Calu3 (cell line): ENCODE data around the gene CNTN5. TPM values are rescaled to one million over a fixed set of nuclear protein-coding genes. Genes with fewer than 3 reads are reported as not detected.

ENCODE experiments used
- BruUV-seq: library from RNA; stranded (reverse); fragments of 400-500 nt; replicated peaks from 2 replicates; lab custom pipeline; 2021; lab: Mats Ljungman, UMichigan
- CTCF ChIA-PET: fragments of 300-600 bp; sonication (Branson Sonifier 250); formaldehyde crosslinking; loops from one replicate; lab custom pipeline; 2022; ENCODE audit warnings: antibody characterized with exemption; lab: Charles Lee
- DNase-seq: peaks from one replicate; pipeline ENCODE4 v3.0.0; 2022
- H3K27ac Mint-ChIP-seq: one replicate; pipeline ENCODE4 v1.8.0; 2022; ENCODE audit warnings: mixed read lengths; ENCODE audit not compliant: unreplicated experiment
- H3K27me3 Mint-ChIP-seq: one replicate; pipeline ENCODE4 v1.8.0; 2022; ENCODE audit warnings: mixed read lengths; ENCODE audit not compliant: unreplicated experiment
- H3K36me3 Mint-ChIP-seq: one replicate; pipeline ENCODE4 v1.8.0; 2022; ENCODE audit warnings: mild to moderate bottlenecking, moderate library complexity, mixed read lengths; ENCODE audit not compliant: insufficient read depth, unreplicated experiment
- H3K4me1 Mint-ChIP-seq: one replicate; pipeline ENCODE4 v1.8.0; 2022; ENCODE audit warnings: mild to moderate bottlenecking, low read depth, mixed read lengths; ENCODE audit not compliant: unreplicated experiment
- H3K4me3 Mint-ChIP-seq: one replicate; pipeline ENCODE4 v1.8.0; 2022; ENCODE audit warnings: mild to moderate bottlenecking, low read depth, moderate library complexity, mixed read lengths; ENCODE audit not compliant: unreplicated experiment
- H3K9me3 Mint-ChIP-seq: one replicate; pipeline ENCODE4 v1.8.0; 2022; ENCODE audit warnings: low read depth, mixed read lengths; ENCODE audit not compliant: unreplicated experiment
- CTCF ChIP-seq: fragments of 200-600 bp; IDR thresholded peaks from one replicate; pipeline ENCODE4 v1.8.0; 2022; ENCODE audit warnings: antibody characterized with exemption; ENCODE audit not compliant: unreplicated experiment
- intact Hi-C: fragments of 100-400 bp; cut with micrococcal nuclease; formaldehyde crosslinking; loops from one replicate; pipeline ENCODE4 v1.10.0; 2022; ENCODE audit not compliant: unreplicated experiment
- total RNA-seq: library from RNA; stranded (reverse); gene quantifications from 2 replicates; pipeline ENCODE4 v1.2.3, GENCODE V29; 2022

CNTN5 gene
- total RNA-seq, 1 experiment from 2014 or later = not detected

GRCh38 chr11:99887481-99887880 lies 866.7 kb downstream of the CNTN5 start:
- no peaks in the 10 kb centered on the region for H3K9me3 Mint-ChIP-seq
- H3K27ac Mint-ChIP-seq = no peak overlapping the region
- H3K4me1 Mint-ChIP-seq = no peaks in the 10 kb centered on the region
- no peaks in the 10 kb centered on the region for H3K27me3 Mint-ChIP-seq
- intact Hi-C loops = no loop called here
- no peak for TF ChIP-seq CTCF
- BruUV-seq = no TSS peak
- no peak for DNase-seq
- H3K36me3 Mint-ChIP-seq = no peaks in the 10 kb centered on the region
- CTCF ChIA-PET = no interaction called here
- no peak overlapping the region for H3K4me3 Mint-ChIP-seq

GRCh38 chr11:99893811-99894210 lies 873.1 kb downstream of the CNTN5 start:
- intact Hi-C loops = no loop called here
- BruUV-seq = no TSS peak

GRCh38 chr11:99901175-99901574 lies 880.4 kb downstream of the CNTN5 start:
- CTCF ChIA-PET = no interaction called here
- Mint-ChIP-seq H3K27me3 (no peaks in the 10 kb centered on the region), H3K27ac (no peak overlapping the region), H3K4me3 (no peak overlapping the region), H3K4me1 (no peaks in the 10 kb centered on the region), H3K36me3 (no peaks in the 10 kb centered on the region), H3K9me3 (no peaks in the 10 kb centered on the region)
- no TSS peak for BruUV-seq
- intact Hi-C loops = no loop called here
- no peak for DNase-seq
- no peak for TF ChIP-seq CTCF

More at GRCh38 chr11:99893811-99894210, 873.1 kb downstream of the CNTN5 start:
- H3K36me3 Mint-ChIP-seq = no peaks in the 10 kb centered on the region
- H3K4me1 Mint-ChIP-seq = no peaks in the 10 kb centered on the region
- H3K4me3 Mint-ChIP-seq = no peak overlapping the region
- H3K27ac Mint-ChIP-seq = no peak overlapping the region
- CTCF ChIA-PET = no interaction called here
- no peaks in the 10 kb centered on the region for H3K9me3 Mint-ChIP-seq
- no peak for TF ChIP-seq CTCF
- no peaks in the 10 kb centered on the region for H3K27me3 Mint-ChIP-seq
- no peak for DNase-seq

DNA sequence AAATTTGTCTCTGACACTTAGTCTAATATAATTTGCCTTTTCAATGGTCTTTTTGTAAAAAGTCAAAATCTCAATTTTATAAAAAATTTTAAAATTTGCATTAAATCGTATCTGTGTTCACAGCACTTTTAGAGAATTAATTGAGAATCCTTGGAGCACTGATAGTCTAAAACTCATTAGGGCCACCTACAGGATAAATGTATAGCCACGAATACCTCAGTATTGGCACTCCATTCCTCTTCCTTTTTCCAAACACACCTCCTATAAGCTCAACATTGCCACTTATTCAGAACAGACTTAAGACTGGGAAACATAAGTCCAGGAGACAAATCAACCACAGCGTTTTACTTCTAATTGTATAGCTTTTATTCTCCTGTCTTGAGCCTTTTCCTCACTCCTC lies 890.4 kb downstream of the CNTN5 start:
- no peaks in the 10 kb centered on the region for H3K27me3 Mint-ChIP-seq
- H3K36me3 Mint-ChIP-seq = no peaks in the 10 kb centered on the region
- no peak for TF ChIP-seq CTCF
- intact Hi-C loops = no loop called here
- DNase-seq = no peak
- peaks cover 2% of the 10 kb centered on the region for H3K9me3 Mint-ChIP-seq
- H3K4me1 Mint-ChIP-seq = no peaks in the 10 kb centered on the region
- no peak overlapping the region for H3K27ac Mint-ChIP-seq
- CTCF ChIA-PET = interaction anchor here (1.3 kb wide), 1 partner anchor 9 kb away, joined by 3 read pairs; no protein-coding TSS in a partner anchor
- H3K4me3 Mint-ChIP-seq = no peak overlapping the region
- no TSS peak for BruUV-seq
